Measurements from ENCODE around the gene PTPRM.

DNA sequence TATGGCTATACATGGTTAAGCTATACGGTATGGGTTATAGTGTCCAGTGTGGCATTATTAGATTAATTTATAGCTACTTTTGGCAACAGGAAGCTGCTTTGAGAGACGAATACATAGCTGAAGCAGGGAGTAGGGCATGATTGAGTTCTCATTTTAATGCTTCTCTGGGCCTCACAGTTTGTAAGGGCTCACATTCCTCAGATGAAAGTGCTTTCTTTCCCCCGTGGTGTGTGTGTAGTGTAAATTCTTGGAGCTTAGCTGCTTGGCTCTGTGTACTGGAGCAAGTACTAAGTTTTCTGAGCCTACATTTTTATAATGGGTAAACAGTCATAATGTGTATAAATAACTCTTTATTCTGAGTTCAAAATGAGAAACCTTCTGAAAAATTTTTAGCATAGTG lies 173.7 kb downstream of the PTPRM start:
- no peak for TF ChIP-seq CTCF (optimal IDR thresholded peaks at IDR 0.05 in 1 of 3, IDR thresholded peaks at IDR 0.05 in 1 of 3, conservative IDR thresholded peaks at IDR 0.05 in 1 of 3; ENCODE audit: extremely low read depth in 1 of 3, insufficient read depth in 2 of 3, low read length in 3 of 3)
- no peak for TF ChIP-seq EZH2 (IDR thresholded peaks at IDR 0.05; ENCODE audit: low read length)
